Measurements from ENCODE around the gene KRT8. TPM values are rescaled to one million over a fixed set of nuclear protein-coding genes. Genes with fewer than 3 reads are reported as not detected.

The KRT8 gene
- polyA plus RNA-seq, 1 donor from 2014 or later = 0.46 TPM

GRCh38 chr12:52942901-52943181 is 38.0 kb upstream of the KRT8 start:
- Histone ChIP-seq H3K4me2 (ENCODE audit: low read length) (no peak overlapping the region), H3K36me3 (ENCODE audit: insufficient read depth, low read length) (no peaks in the 10 kb centered on the region), H3K4me3 (ENCODE audit: low read length) (no peak overlapping the region), H3K9me2 (ENCODE audit: insufficient read depth, low read length) (no peaks in the 10 kb centered on the region), H4K20me1 (ENCODE audit: insufficient read depth) (no peaks in the 10 kb centered on the region), H2AFZ (ENCODE audit: low read depth, low read length) (no peak overlapping the region), H3F3A (ENCODE audit: insufficient read depth, low read length, poor library complexity, severe bottlenecking) (no peaks in the 10 kb centered on the region), H3K27ac (ENCODE audit: low read length) (no peak overlapping the region), H3K9me3 (ENCODE audit: low read length) (no peaks in the 10 kb centered on the region), H3K9ac (ENCODE audit: low read length) (no peak overlapping the region), H3K79me2 (replicated peaks; ENCODE audit: insufficient read depth, low read length) (no peaks in the 10 kb centered on the region), H3K27me3 (ENCODE audit: insufficient read depth, low read depth, low read length) (no peaks in the 10 kb centered on the region)
- TF ChIP-seq POLR2AphosphoS5 (IDR thresholded peaks at IDR 0.05) (no peak), CTCF (IDR thresholded peaks at IDR 0.05; ENCODE audit: poor library complexity, severe bottlenecking) (no peak), MXI1 (conservative IDR thresholded peaks at IDR 0.05; ENCODE audit: poor library complexity, severe bottlenecking) (no peak), TAF1 (IDR thresholded peaks at IDR 0.05; ENCODE audit: low read depth) (no peak), EP300 (conservative IDR thresholded peaks at IDR 0.05; ENCODE audit: poor library complexity, severe bottlenecking) (no peak), REST (IDR thresholded peaks at IDR 0.05; ENCODE audit: borderline replicate concordance) (no peak), SMC3 (conservative IDR thresholded peaks at IDR 0.05; ENCODE audit: poor library complexity) (no peak), RAD21 (conservative IDR thresholded peaks at IDR 0.05) (no peak), EZH2 (IDR thresholded peaks at IDR 0.05; ENCODE audit: borderline replicate concordance, insufficient read depth, low read length, poor library complexity, severe bottlenecking) (no peak)

GRCh38 chr12:52942066-52942900 is 37.4 kb upstream of the KRT8 start:
- no peaks in the 10 kb centered on the region for H3K27me3 ChIP-seq (ENCODE audit: insufficient read depth, low read depth, low read length)
- no peaks in the 10 kb centered on the region for H3K9me2 ChIP-seq (ENCODE audit: insufficient read depth, low read length)
- H3K79me2 ChIP-seq (replicated peaks; ENCODE audit: insufficient read depth, low read length) = no peaks in the 10 kb centered on the region
- no peak overlapping the region for H3K4me3 ChIP-seq (ENCODE audit: low read length)
- no peaks in the 10 kb centered on the region for H3K36me3 ChIP-seq (ENCODE audit: insufficient read depth, low read length)
- no peaks in the 10 kb centered on the region for H3K9me3 ChIP-seq (ENCODE audit: low read length)
- no peak overlapping the region for H3K9ac ChIP-seq (ENCODE audit: low read length)
- no peaks in the 10 kb centered on the region for H3F3A ChIP-seq (ENCODE audit: insufficient read depth, low read length, poor library complexity, severe bottlenecking)
- no peak overlapping the region for H3K27ac ChIP-seq (ENCODE audit: low read length)
- no peaks in the 10 kb centered on the region for H4K20me1 ChIP-seq (ENCODE audit: insufficient read depth)
- H2AFZ ChIP-seq (ENCODE audit: low read depth, low read length) = no peak overlapping the region
- no peak overlapping the region for H3K4me2 ChIP-seq (ENCODE audit: low read length)
- TF ChIP-seq EZH2 (IDR thresholded peaks at IDR 0.05; ENCODE audit: borderline replicate concordance, insufficient read depth, low read length, poor library complexity, severe bottlenecking) (no peak), MXI1 (conservative IDR thresholded peaks at IDR 0.05; ENCODE audit: poor library complexity, severe bottlenecking) (no peak), SMC3 (conservative IDR thresholded peaks at IDR 0.05; ENCODE audit: poor library complexity) (no peak)
